GM18517 (cell line): ENCODE data around the gene KIT.

Experiments used
- ATAC-seq: cut with Tn5 transposase; IDR thresholded peaks from one replicate; pipeline ENCODE4 v1.9.1; 2021; ENCODE audit warnings: mild to moderate bottlenecking, moderate library complexity; ENCODE audit not compliant: unreplicated experiment

Gene KIT

GRCh38 chr4:54695788-54696187, 38.0 kb downstream of the KIT start:
- no peak for ATAC-seq

DNA sequence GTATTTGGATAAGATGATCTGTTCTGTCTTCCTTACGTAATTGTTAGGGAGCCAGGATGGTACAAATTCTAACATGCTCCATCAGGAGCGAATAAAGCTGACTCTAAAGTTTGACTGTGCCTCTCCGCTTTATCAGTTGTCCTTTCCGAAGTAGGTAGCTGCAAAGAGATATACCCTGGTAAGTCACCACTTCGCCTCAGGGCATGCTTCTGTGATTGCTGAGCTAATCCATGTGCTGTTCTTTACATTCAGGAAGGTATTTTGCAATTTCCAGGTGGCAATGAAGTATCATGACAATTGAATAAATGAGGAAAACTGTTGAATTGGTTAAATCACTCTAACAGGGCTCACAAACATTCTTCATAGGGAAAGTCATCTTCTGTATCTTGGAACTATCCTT, 38.9 kb downstream of the KIT start:
- no peak for ATAC-seq

DNA sequence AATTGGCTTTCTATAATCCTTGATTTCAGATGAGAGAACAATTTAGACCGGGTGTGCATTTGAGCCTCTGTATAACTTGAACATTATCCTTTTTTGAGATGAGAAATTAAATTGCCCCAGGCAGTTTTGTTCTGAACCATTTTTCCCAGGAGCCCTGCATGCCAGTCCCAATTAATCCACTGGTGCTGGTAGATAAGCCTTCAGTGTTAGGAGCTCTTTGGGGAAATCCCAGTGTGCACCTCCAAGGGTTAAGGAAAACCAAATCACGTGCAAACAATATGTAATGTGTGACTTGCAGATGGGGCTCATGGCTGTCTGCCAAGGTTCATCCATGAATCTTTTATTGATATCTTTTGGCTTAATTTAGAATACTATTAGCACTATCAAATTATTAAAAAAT, 43.2 kb downstream of the KIT start:
- no peak for ATAC-seq

GRCh38 chr4:54703182-54703581, 45.4 kb downstream of the KIT start:
- ATAC-seq, result no peak

DNA sequence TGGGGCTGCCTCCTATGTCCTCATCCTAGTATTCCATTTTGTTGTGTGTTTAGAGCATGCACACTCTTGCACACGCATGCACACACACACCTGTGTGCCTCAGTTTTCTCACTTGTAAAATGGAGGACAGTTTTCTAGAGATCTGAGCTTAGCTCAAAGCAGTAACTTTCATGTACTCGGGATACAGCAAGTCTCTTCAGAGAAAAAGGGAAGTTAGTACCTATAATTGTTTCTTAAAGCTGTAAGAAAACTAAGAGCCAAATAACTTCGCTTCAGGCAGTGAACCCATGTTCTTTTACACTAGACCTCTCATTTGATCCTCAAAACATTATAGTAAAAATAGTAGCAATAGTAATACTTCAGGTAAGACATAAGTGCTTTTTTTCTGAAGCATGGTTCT, 49.6 kb downstream of the KIT start:
- no peak for ATAC-seq

DNA sequence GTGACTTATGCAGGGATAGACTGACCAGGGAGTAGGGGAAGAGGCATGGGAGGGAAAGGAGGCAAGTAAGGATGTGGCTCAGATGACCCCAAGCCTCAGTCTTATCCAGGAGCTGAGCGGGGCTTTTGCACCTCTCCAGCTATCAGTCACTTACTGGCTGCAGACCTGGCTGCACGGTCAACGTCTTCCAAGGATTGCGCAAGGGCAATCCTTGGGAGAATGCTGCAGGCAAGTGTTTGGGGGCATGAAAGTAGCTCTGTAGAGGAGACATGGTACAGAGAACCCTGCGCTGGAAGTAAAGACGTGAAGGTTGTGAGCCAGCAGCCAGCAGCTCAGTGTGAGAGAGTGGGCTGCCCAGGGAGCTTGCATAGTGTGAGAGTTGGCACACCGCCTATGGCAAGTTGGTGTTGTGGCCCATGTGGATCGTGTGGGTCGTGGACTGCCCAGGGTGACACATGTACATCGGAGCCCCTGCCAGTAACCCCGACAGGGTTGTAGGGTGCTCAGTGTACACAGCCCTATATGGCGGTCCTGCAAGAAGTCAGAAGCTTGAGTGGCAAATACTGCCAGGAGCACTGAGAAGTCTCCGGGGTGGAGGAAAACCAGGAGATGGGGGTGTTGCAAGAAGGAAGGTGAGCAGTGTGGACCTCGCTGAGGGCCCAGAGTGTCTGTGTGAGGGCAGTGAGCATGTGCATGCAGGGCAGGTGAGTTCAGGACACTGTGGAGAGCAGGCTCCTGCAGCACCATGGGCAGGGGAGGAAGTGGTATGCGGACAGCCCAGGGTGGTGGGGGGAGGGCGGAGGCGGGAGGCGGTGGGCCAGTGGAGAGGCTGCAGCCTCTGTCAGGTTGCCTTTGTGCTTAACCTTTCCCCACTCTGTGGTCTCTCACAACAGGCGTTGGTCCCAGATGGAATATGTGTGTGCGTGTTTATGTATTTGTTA, 50.9 kb downstream of the KIT start:
- no peak for ATAC-seq

DNA sequence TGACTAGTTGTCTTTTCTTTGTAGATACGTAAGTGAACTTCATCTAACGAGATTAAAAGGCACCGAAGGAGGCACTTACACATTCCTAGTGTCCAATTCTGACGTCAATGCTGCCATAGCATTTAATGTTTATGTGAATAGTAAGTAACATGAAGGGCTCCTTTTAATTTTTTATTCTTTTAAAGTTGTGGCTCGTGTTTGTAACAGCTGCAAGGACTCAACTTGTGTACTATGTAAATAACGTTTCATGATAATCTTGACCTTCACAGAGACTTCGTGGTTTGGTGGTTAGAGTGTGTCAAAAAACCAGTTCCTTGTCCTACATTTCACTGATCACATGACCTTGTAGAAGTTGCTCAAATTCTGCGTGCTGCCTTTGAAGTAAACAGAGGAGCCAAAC, 51.6 kb downstream of the KIT start:
- no peak for ATAC-seq

DNA sequence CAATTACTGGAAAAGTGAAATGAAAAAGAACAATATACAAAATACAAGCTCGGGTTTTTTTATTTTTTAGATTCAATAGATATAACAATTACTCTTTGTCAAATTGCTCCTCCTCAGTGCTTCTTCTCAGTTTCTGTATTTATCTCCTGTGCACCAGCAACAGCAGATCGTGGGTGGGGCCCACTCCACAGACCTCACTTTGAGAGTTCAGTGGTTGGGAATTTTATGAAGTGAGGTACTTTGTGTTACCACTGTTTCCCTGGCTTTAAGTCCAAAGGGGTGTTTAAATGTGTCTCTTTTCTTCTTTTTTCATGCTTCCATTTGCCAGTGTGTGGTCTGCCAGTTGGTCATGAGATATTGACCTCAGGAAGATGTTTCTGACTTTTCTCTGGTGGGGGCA, 54.4 kb downstream of the KIT start:
- no peak for ATAC-seq

- no peak for ATAC-seq
These were observed 56.9 kb downstream of the KIT start for GRCh38 chr4:54714631-54715030.

GRCh38 chr4:54716478-54717065, 58.8 kb downstream of the KIT start:
- ATAC-seq, result no peak

GRCh38 chr4:54717694-54718093, 59.9 kb downstream of the KIT start:
- no peak for ATAC-seq

- no peak for ATAC-seq
These were observed 61.6 kb downstream of the KIT start for GRCh38 chr4:54719378-54719777.

DNA sequence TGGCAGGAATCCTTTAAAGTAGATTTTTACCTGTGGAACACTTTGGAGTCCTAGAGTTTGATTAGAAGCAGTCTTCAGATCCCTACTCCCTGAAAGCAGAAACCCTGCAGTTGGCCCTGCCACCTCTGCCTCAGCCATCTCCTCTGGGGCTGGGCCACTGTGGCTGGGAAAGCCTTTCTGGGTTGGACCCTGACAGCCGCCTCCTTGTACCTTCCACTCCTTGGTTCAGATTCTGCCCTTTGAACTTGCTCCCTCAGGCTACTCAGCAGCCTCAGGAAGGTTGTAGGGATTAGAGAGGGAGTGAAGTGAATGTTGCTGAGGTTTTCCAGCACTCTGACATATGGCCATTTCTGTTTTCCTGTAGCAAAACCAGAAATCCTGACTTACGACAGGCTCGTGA, 65.5 kb downstream of the KIT start:
- no peak for ATAC-seq

DNA sequence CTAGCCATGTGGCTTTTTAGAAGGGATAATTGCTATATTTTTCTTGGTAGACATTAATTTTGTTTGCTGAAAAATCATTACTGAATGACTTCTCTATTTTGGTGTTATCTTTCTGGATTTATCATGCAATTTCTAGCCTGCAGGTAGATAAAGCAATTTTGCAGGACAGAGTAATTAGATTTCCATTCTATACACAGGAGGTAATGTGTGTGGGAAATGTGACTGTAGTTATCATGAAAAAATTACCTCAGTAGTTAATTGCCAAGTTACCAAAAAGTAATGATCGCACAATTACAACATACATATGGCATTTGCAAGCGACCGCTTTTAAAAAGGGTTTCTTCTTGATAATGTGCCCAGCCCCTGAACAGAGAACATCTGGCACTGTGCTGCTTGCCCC, 66.1 kb downstream of the KIT start:
- ATAC-seq, result no peak

- no peak for ATAC-seq
These were observed 69.2 kb downstream of the KIT start for GRCh38 chr4:54726907-54727306.

DNA sequence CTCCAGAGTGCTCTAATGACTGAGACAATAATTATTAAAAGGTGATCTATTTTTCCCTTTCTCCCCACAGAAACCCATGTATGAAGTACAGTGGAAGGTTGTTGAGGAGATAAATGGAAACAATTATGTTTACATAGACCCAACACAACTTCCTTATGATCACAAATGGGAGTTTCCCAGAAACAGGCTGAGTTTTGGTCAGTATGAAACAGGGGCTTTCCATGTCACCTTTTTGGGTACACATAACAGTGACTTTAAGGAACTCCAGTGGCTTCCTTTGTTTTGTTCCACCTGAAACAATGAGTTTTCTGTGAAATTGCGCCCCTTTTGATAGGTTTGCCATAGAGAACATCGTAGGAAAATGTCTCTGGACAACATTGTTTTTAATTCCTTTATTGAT, 69.6 kb downstream of the KIT start:
- ATAC-seq, result no peak

DNA sequence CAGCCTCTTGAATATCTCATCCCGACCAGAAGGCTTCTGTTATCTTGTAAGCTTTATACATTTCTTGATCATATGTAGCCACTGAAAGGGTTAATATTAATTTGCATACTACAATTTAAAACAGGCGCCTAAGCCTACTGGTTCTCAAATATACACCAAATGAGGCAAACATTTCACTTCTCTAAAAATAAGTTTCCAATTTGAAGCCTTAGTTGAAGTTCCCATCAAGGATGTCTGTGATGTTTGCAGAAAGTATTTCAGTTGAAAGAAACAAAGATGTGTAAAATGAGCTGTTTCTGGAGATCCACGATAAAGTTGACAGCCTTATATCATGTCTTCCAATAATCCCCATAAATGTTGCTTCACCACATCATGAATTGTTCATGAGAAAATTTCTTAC, 70.6 kb downstream of the KIT start:
- ATAC-seq, result no peak

- no peak for ATAC-seq
These were observed 71.5 kb downstream of the KIT start for GRCh38 chr4:54729256-54729655.

DNA sequence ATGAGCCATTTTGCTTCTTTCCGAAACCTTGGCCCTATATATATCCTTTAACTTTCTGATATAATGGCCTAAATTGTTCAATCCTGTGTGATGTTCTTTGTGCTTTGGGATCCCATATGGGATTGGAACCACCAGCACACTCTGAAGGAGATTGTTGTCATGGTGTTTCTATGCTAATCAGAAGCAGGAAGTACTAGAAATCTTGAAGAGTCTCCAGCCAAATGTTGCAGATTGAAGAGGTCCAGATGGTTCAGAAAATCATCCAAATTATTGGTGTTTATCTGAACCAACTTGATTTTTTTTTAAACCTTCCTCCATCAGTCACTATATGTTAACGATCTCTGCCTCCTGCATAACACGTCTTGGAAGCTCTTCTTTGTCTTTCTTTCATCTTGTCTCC, 72.8 kb downstream of the KIT start:
- no peak for ATAC-seq

DNA sequence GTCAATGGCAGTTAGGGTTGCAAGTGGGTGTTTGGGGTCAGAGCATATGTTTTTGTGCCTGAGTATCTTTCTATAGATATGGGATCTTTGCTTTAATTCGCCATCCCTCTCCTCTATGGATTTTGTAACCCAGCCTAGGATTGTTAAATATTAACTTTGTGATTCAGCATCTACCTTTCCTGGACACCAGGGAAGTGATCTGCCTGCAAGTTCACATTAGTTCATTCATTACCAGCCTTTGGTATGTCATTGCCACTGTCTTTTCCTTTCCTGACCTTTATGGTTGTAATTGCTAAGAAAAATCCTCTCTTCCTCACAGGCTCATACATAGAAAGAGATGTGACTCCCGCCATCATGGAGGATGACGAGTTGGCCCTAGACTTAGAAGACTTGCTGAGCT, 73.8 kb downstream of the KIT start:
- no peak for ATAC-seq

DNA sequence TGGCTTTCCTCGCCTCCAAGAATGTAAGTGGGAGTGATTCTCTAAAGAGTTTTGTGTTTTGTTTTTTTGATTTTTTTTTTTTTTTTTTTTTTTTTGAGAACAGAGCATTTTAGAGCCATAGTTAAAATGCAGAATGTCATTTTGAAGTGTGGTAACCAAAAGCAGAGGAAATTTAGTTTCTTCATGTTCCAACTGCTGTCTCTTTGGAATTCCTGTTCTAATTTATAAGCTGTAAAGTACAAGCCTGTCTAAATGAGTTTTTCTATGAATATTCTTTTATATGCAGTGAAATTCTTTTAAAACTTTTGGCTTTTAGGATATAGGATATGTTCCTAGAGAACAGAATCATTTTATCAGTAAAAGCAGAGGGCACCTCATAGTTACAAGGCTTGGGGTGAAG, 74.2 kb downstream of the KIT start:
- ATAC-seq, result no peak

DNA sequence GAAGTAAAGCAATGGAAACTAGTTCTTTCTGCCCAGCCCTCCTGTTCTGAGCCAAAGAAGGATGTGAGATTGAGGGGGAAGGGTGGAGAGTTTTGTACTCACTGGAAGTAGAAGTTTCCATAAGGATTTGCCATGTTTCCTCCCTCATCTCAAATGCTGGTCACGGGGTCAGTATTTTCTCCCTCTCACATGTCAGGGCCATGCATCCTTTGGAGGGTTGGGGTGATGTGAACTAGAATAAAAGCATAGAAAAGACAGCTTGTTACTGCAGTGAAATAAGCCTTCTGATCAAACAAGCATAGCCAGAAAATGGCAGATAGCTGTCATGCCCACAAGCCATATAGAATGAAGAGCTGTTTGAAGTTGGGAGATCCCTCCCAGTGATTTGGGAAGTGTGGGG, 79.7 kb downstream of the KIT start:
- ATAC-seq, result no peak

DNA sequence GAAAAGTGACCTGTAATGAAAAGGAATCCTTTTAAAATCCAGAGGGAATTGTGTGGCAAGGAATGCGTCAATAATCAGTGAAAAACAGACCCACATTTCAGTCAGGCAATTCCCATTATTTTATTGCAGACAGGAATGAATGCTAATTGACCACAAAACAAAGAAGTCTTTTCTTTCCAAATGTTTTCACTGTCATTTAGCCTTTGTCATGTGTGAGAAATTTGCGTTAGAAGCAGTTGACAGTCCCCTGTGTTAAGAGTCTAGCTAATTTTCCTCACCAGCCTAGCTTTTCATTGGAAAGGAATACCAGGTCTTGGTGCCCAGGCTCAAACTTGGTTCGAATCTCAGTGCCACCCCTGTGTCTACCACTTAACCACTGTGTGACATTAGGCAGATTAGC, 83.4 kb downstream of the KIT start:
- no peak for ATAC-seq
